Natural killer cell (primary cell): Measurements from ENCODE around the gene FSHR. TPM values are rescaled to one million over a fixed set of nuclear protein-coding genes. Genes with fewer than 3 reads are reported as not detected.

Source experiments
- ATAC-seq, 3 donors: fragments of 150-1000 bp in 2 of 3; fragments of 200-7000 bp in 1 of 3; cut with Tn5 transposase; 1 replicate in 1 of 3; 2 replicates in 2 of 3; pipeline ENCODE4 v1.10.0; 2021; ENCODE audit warnings: mild to moderate bottlenecking in 2 of 3, moderate library complexity in 2 of 3
- DNase-seq, 2 donors: peaks; one replicate each; pipeline versions ENCODE4 v3.0.0 to v3.0.0-alpha.2; 2013 to 2021; ENCODE audit warnings: mixed read lengths in 1 of 2
- H3K27ac ChIP-seq: one replicate; pipeline ENCODE4 v1.5.1; 2013; ENCODE audit warnings: mild to moderate bottlenecking, low read length
- H3K27me3 ChIP-seq: one replicate; pipeline ENCODE4 v1.6.1; 2013; ENCODE audit warnings: low read length; ENCODE audit not compliant: control insufficient read depth, insufficient read depth
- H3K36me3 ChIP-seq: one replicate; pipeline ENCODE4 v1.6.1; 2013; ENCODE audit warnings: low read length; ENCODE audit not compliant: control insufficient read depth, insufficient read depth
- H3K4me1 ChIP-seq: one replicate; pipeline ENCODE4 v1.6.1; 2013; ENCODE audit warnings: low read length; ENCODE audit not compliant: control insufficient read depth, insufficient read depth
- H3K4me3 ChIP-seq: one replicate; pipeline ENCODE4 v1.5.1; 2013; ENCODE audit warnings: low read length
- H3K9me3 ChIP-seq: one replicate; pipeline ENCODE4 v1.6.1; 2013; ENCODE audit warnings: low read length; ENCODE audit not compliant: control insufficient read depth, insufficient read depth
- H3K27ac Mint-ChIP-seq, 2 donors: one replicate each; pipeline ENCODE4 v1.8.0; 2022; ENCODE audit warnings: mild to moderate bottlenecking in 2 of 2, mixed read lengths in 2 of 2, moderate library complexity in 1 of 2
- H3K27me3 Mint-ChIP-seq, 2 donors: one replicate each; pipeline ENCODE4 v1.8.0; 2022; ENCODE audit warnings: low read depth in 2 of 2, mixed read lengths in 2 of 2
- H3K36me3 Mint-ChIP-seq: one replicate; pipeline ENCODE4 v1.8.0; 2022; ENCODE audit warnings: mixed read lengths
- H3K4me1 Mint-ChIP-seq, 2 donors: one replicate each; pipeline ENCODE4 v1.8.0; 2022; ENCODE audit warnings: mixed read lengths in 2 of 2
- H3K4me3 Mint-ChIP-seq: one replicate; pipeline ENCODE4 v1.8.0; 2022; ENCODE audit warnings: mild to moderate bottlenecking, moderate library complexity, mixed read lengths
- H3K9me3 Mint-ChIP-seq, 2 donors: one replicate each; pipeline ENCODE4 v1.8.0; 2022; ENCODE audit warnings: mixed read lengths in 2 of 2
- WGBS: methylation state at CpG from one replicate; pipeline ENCODE4 v1.1.7; 2013; ENCODE audit warnings: missing lambda C conversion rate; ENCODE audit not compliant: insufficient coverage; 5-methylcytosine and 5-hydroxymethylcytosine counted together
- intact Hi-C: fragments of 100-400 bp; cut with micrococcal nuclease; formaldehyde crosslinking; loops from one replicate; pipeline ENCODE4 v1.14.2; 2022
- total RNA-seq, 4 donors: library from RNA; stranded (reverse); fragments of 120-200 nt in 1 of 4; gene quantifications; one replicate each; pipeline versions ENCODE4 v1.2.3 to v1.2.4, GENCODE V29; 2013 to 2022
- TF ChIP-seq, protein P1 (sequence below): fragments of 200-600 bp; IDR thresholded peaks from one replicate; pipeline ENCODE4 v1.8.0; 2022; ENCODE audit warnings: antibody characterized with exemption

The FSHR gene
- total RNA-seq, 3 donors from 2014 or later (not counting 1 experiment from before 2014, with no cell fraction given), result not detected

DNA sequence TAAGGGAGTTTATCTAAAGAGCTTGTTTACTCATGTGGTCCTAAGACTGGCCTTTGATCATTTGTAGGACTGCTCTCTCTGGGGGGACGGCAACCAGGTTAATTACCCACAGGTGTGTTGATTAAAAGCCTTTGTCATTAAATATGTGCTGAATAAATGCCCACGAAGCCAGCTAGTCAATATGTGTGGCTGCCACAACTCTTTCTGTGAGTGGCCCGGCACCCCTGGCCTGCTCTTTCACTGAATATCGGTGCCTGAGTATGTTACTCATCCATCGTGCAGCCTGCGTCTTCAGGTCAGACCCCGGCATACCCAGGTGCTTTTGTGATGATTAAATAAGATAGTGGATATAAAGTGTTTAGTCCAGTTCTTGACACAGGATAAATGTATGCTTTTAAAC is 24.3 kb upstream of the FSHR start:
- Mint-ChIP-seq H3K27ac (no peak overlapping the region), H3K4me3 (no peak overlapping the region), H3K9me3 (peaks cover 6 to 8% of the 10 kb centered on the region in 2 donors), H3K27me3 (no peaks in the 10 kb centered on the region), H3K36me3 (no peaks in the 10 kb centered on the region), H3K4me1 (no peaks in the 10 kb centered on the region)
- no peak for DNase-seq
- Histone ChIP-seq H3K36me3 (no peaks in the 10 kb centered on the region), H3K9me3 (no peaks in the 10 kb centered on the region), H3K27ac (no peak overlapping the region), H3K27me3 (no peaks in the 10 kb centered on the region), H3K4me1 (no peaks in the 10 kb centered on the region), H3K4me3 (no peak overlapping the region)
- no peak for ATAC-seq
- intact Hi-C loops, result no loop called here
- TF ChIP-seq, protein P1, sequence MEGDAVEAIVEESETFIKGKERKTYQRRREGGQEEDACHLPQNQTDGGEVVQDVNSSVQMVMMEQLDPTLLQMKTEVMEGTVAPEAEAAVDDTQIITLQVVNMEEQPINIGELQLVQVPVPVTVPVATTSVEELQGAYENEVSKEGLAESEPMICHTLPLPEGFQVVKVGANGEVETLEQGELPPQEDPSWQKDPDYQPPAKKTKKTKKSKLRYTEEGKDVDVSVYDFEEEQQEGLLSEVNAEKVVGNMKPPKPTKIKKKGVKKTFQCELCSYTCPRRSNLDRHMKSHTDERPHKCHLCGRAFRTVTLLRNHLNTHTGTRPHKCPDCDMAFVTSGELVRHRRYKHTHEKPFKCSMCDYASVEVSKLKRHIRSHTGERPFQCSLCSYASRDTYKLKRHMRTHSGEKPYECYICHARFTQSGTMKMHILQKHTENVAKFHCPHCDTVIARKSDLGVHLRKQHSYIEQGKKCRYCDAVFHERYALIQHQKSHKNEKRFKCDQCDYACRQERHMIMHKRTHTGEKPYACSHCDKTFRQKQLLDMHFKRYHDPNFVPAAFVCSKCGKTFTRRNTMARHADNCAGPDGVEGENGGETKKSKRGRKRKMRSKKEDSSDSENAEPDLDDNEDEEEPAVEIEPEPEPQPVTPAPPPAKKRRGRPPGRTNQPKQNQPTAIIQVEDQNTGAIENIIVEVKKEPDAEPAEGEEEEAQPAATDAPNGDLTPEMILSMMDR, result no peak
- WGBS, result 85% methylated on average over 7 of the region's 7 CpGs

DNA sequence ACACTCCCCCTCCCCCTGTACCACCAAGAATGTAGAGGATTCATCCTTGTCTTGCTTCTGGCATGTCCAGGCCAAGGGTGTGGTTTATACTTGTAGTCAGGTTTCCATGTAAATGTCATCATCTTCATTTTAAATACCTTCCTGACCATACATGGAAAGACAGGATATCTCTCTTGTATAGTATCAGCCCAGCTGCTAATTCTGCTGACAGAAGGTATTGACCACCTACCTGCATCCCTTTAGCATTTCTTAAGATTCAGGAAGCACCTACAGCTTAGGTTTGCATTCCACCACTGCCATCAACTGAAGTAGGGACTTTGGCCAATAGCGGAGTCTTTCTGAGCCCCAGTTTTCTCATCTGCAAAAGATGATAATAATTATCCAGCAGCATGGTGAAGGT is 22.9 kb upstream of the FSHR start:
- no peaks in the 10 kb centered on the region for H3K36me3 Mint-ChIP-seq

DNA sequence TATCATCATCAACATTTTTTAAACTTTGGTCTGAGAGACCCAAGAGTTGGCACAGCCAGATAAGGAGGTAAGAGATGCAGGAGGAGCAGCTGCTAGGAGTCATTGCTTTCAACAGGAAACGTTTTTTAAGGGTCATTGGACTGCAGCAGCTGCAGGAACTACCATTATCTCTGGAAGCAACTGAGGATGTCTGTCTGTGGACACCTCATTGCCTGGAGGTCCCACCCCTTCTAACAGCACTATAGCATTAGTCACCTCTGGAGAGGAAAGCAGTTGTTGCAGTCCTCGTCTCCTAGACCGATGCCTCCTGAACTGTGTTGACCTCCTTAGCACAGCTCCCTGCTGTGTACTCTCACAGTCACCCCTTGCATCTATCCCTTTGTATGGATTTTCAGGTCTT is 21.5 kb upstream of the FSHR start:
- Mint-ChIP-seq H3K9me3 (peaks cover 7 to 11% of the 10 kb centered on the region in 2 donors), H3K27me3 (no peaks in the 10 kb centered on the region), H3K4me3 (no peak overlapping the region), H3K4me1 (no peaks in the 10 kb centered on the region), H3K36me3 (no peaks in the 10 kb centered on the region), H3K27ac (no peak overlapping the region)
- TF ChIP-seq, protein P1, result no peak
- no peaks in the 10 kb centered on the region for H3K27me3 ChIP-seq
- DNase-seq (no peak), ATAC-seq (no peak)
- intact Hi-C loops, result no loop called here
- WGBS, result 67% methylated on average over 3 of the region's 3 CpGs
- H3K9me3 ChIP-seq, result no peaks in the 10 kb centered on the region
- no peak overlapping the region for H3K27ac ChIP-seq
- no peak overlapping the region for H3K4me3 ChIP-seq
- H3K4me1 ChIP-seq, result no peaks in the 10 kb centered on the region
- H3K36me3 ChIP-seq, result no peaks in the 10 kb centered on the region

More for the DNA sequence above, 22.9 kb upstream of the FSHR start:
- H3K27me3 Mint-ChIP-seq, result no peaks in the 10 kb centered on the region
- ATAC-seq, result no peak
- H3K4me1 ChIP-seq, result no peaks in the 10 kb centered on the region
- no peak overlapping the region for H3K27ac ChIP-seq
- WGBS, result 100% methylated on average over 1 of the region's 1 CpG
- no peaks in the 10 kb centered on the region for H3K27me3 ChIP-seq
- H3K9me3 ChIP-seq, result no peaks in the 10 kb centered on the region
- no peaks in the 10 kb centered on the region for H3K4me1 Mint-ChIP-seq
- no peak for DNase-seq
- intact Hi-C loops, result no loop called here
- no peak overlapping the region for H3K4me3 ChIP-seq
- TF ChIP-seq, protein P1, result no peak
- peaks cover 4% of the 10 kb centered on the region in 2 donors for H3K9me3 Mint-ChIP-seq
- H3K4me3 Mint-ChIP-seq, result no peak overlapping the region
- H3K27ac Mint-ChIP-seq, result no peak overlapping the region
- no peaks in the 10 kb centered on the region for H3K36me3 ChIP-seq

DNA sequence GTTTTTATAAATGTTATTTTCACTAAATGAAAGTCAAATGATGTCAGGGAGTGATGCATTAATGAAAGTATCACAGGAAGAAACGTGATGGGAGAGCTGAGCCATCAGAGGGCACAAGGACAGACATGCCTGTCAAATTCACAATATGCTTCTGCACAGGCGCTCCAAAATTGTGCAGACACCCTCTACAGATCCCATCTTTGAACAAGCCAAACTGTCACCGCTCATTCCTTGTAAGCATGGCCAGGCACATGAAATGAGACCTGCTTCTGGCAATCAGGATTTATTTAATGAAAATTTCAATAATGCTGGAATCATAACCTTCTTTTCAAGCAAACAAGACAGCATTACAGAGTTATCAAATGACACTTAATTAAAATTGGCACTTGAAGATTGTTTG is 20.4 kb upstream of the FSHR start:
- Histone ChIP-seq H3K27ac (no peak overlapping the region), H3K36me3 (no peaks in the 10 kb centered on the region), H3K9me3 (peaks cover 5% of the 10 kb centered on the region), H3K4me3 (no peak overlapping the region), H3K4me1 (no peaks in the 10 kb centered on the region), H3K27me3 (no peaks in the 10 kb centered on the region)
- no peaks in the 10 kb centered on the region for H3K36me3 Mint-ChIP-seq
- no peaks in the 10 kb centered on the region for H3K27me3 Mint-ChIP-seq
- H3K9me3 Mint-ChIP-seq, result peaks cover 7 to 11% of the 10 kb centered on the region in 2 donors
- H3K27ac Mint-ChIP-seq, result no peak overlapping the region
- WGBS, result 70% methylated on average over 3 of the region's 3 CpGs
- no peak overlapping the region for H3K4me3 Mint-ChIP-seq
- intact Hi-C loops, result no loop called here
- no peaks in the 10 kb centered on the region for H3K4me1 Mint-ChIP-seq
- TF ChIP-seq, protein P1, result no peak
- no peak for ATAC-seq
- no peak for DNase-seq
